Astrocyte (in vitro differentiated cells and primary cell): Measurements from ENCODE around the gene PLCG2.

Experiments used
- CTCF ChIP-seq: IDR thresholded peaks from 2 replicates; pipeline ENCODE4 v1.5.1; 2011; ENCODE audit warnings: low read depth, mild to moderate bottlenecking, inconsistent platforms, low read length, moderate library complexity; ENCODE audit not compliant: insufficient read depth
- EZH2 ChIP-seq: IDR thresholded peaks from 2 replicates; pipeline ENCODE4 v1.6.1; 2012; ENCODE audit warnings: mild to moderate bottlenecking, low read length, inconsistent platforms; ENCODE audit not compliant: insufficient read depth

GRCh38 chr16:81902025-81902424 lies 122.9 kb downstream of the PLCG2 start:
- no peak for TF ChIP-seq CTCF
- TF ChIP-seq EZH2, result no peak
